Mononuclear cell (primary cell): ENCODE measurements around the gene HSD17B14. TPM values are rescaled to one million over a fixed set of nuclear protein-coding genes. Genes with fewer than 3 reads are reported as not detected.
"Not testable (repeated sequence)": the region's sequence is repeated elsewhere in the genome, so short reads cannot be mapped to it uniquely, and the experiment has no call there.

Experiments used
- H3K27me3 ChIP-seq: 2 replicates; pipeline ENCODE4 v1.6.0; 2011; ENCODE audit warnings: low read length, control low read depth; ENCODE audit not compliant: insufficient read depth
- H3K4me1 ChIP-seq: 2 replicates; pipeline ENCODE4 v1.5.1; 2011; ENCODE audit warnings: mild to moderate bottlenecking, low read length, control low read depth; ENCODE audit not compliant: insufficient read depth
- H3K4me3 ChIP-seq: 2 replicates; pipeline ENCODE4 v1.5.1; 2011; ENCODE audit warnings: mild to moderate bottlenecking, low read length, moderate library complexity
- H3K9me3 ChIP-seq: 2 replicates; pipeline ENCODE4 v1.5.1; 2011; ENCODE audit warnings: low read depth, mild to moderate bottlenecking, control low read depth, low read length
- total RNA-seq: library from RNA; depleted of rRNA; stranded (reverse); fragments of >200 nt; gene quantifications from one replicate; pipeline ENCODE4 v1.2.3, GENCODE V29; 2012

Gene HSD17B14
- total RNA-seq, 1 donor, result 0.42 TPM

DNA sequence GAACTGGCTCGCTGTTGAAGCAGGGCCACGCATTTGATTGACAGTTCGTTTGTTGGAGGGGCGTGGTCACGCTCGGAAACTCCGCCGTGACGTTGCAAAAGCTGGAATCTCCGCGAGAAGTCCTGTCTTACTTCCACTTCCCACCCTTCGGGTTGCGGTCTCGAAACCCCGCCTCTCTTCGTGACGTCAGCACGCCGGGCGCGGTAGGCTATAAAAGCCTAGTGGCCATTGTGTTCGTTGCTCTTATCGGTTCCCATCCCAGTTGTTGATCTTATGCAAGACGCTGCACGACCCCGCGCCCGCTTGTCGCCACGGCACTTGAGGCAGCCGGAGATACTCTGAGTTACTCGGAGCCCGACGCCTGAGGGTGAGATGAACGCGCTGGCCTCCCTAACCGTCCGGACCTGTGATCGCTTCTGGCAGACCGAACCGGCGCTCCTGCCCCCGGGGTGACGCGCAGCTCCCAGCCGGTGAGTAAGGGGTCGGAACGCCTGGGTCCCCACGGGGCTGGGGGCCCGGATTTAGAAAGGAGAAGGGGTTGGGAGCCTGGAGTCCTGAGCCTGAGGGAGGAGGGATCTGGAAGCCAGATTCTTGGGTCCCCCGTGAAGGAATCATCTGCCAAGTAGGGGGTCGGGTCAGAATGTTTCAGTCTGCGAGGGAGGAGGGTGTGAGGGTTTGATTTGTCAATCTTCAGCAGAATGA is 36.0 kb upstream of the HSD17B14 start, which contains the start of gene PPP1R15A:
Gene PPP1R15A, plus strand, starts transcription at position 240 of the 702 bp plus-strand sequence. CDS start 813 bp downstream, outside the sequence.
- Histone ChIP-seq H3K27me3 (no peaks in the 10 kb centered on the region), H3K4me3 (peak within 1 kb of the TSS; percentile 84), H3K9me3 (no peaks in the 10 kb centered on the region), H3K4me1 (peaks cover 40% of the 10 kb centered on the region)

GRCh38 chr19:48871471-48872181 is 35.3 kb upstream of the HSD17B14 start:
- H3K4me3 ChIP-seq, H3K9me3 ChIP-seq, H3K27me3 ChIP-seq: not testable (repeated sequence)
- H3K4me1 ChIP-seq, result peaks cover 40% of the 10 kb centered on the region

GRCh38 chr19:48870048-48870447 is 33.8 kb upstream of the HSD17B14 start:
- Histone ChIP-seq H3K9me3 (no peaks in the 10 kb centered on the region), H3K4me3 (no peak overlapping the region), H3K27me3 (no peaks in the 10 kb centered on the region), H3K4me1 (peaks cover 24% of the 10 kb centered on the region)

DNA sequence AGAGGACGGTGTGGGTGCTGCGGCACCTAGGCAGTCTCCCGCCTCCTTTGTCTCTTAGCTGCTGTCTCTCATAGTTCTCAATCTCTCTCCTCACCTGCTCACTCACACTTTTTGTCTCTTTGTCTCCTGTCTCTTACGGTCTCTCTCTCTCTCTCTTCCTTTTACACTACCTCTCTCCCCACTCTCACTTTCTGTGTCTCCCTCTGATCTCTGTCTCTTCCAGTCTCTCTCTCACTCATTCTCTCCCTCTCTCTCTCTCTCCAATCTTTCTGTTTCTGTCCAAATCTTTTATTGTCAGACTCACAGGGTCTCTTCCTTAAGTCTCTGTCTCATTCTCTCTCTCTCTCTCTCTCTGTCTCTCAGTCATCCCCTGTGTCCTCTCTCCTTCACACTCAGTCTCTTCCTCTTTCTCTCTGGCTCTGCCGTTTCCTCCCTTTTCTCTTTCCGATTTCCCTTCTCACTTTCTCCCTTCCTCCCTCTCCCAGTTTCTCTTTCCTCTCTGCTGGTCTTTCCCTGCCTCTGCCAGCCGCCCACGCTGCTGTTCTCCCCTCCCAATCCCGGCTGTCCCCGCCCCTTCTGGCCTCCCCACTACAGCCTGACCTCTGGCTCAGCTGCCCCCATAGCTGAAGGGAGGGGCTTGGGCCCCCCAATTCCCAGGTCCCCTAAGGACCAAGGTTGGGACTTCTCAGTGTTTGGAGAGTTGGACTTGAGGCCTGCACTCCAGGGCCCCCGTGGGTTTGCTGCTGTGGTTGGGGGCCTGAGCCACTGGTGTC is 32.0 kb upstream of the HSD17B14 start, which contains the start of gene PLEKHA4:
Gene PLEKHA4, minus strand, starts transcription at position 504 of the 773 bp plus-strand sequence. CDS start 997 bp downstream, outside the sequence.
- no peaks in the 10 kb centered on the region for H3K9me3 ChIP-seq
- no peak within 1 kb of the TSS for H3K4me3 ChIP-seq
- no peaks in the 10 kb centered on the region for H3K27me3 ChIP-seq
- peaks cover 7% of the 10 kb centered on the region for H3K4me1 ChIP-seq

GRCh38 chr19:48867746-48868113 is 31.4 kb upstream of the HSD17B14 start:
- Histone ChIP-seq H3K27me3 (no peaks in the 10 kb centered on the region), H3K9me3 (no peaks in the 10 kb centered on the region), H3K4me1 (peaks cover 3% of the 10 kb centered on the region), H3K4me3 (no peak overlapping the region)

GRCh38 chr19:48867123-48867745 is 30.9 kb upstream of the HSD17B14 start:
- no peak overlapping the region for H3K4me3 ChIP-seq

DNA sequence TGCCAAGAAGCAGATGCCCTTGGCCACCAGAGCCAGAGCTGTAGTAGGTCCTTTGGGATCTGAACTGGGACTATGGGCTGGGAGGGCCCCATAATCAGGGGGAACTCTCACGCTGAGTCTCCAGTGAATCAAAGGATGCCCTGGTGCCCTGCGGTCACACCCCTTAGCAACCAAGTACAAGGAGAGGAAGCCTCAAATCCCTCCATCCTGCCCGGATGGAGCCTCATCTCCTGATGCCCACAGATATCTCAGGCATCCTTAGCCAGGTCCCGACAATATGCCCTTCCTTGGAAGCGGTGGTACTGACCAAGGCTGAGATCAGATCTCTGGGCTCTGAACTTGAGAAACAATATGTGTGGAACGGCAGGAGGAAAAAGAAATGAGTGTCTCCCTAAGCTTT is 30.4 kb upstream of the HSD17B14 start:
- no peaks in the 10 kb centered on the region for H3K27me3 ChIP-seq
- no peaks in the 10 kb centered on the region for H3K9me3 ChIP-seq
- no peak overlapping the region for H3K4me3 ChIP-seq
- peaks cover under 1% of the 10 kb centered on the region for H3K4me1 ChIP-seq

More at GRCh38 chr19:48867123-48867745, 30.9 kb upstream of the HSD17B14 start:
- no peaks in the 10 kb centered on the region for H3K9me3 ChIP-seq
- H3K4me1 ChIP-seq, result peaks cover 3% of the 10 kb centered on the region
- H3K27me3 ChIP-seq, result no peaks in the 10 kb centered on the region

- no peaks in the 10 kb centered on the region for H3K9me3 ChIP-seq
- no peaks in the 10 kb centered on the region for H3K27me3 ChIP-seq
- H3K4me1 ChIP-seq, result peaks cover 9% of the 10 kb centered on the region
- no peak overlapping the region for H3K4me3 ChIP-seq
Measured at GRCh38 chr19:48862827-48863226, 26.5 kb upstream of the HSD17B14 start.

DNA sequence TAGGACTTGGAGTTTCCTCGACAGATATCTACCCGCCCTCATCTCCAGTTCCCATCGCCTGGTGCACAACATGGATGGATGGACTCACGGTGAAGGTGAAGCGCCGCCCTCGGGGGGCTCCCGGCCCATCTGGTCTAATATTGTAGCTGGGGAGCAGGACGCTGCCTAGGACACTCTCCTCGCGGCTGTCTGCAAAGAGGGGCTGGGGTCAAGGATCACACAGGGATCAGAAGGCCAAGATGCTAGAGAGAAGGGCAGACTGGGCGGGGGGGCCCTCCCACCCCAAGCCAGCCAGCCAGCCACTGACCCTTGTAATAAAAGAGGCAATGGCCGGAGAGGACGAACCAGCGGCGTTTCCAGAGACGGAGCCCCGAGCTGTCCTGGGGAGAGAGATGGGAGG is 25.0 kb upstream of the HSD17B14 start:
- Histone ChIP-seq H3K4me1 (peaks cover 9% of the 10 kb centered on the region), H3K4me3 (no peak overlapping the region), H3K27me3 (no peaks in the 10 kb centered on the region), H3K9me3 (no peaks in the 10 kb centered on the region)

DNA sequence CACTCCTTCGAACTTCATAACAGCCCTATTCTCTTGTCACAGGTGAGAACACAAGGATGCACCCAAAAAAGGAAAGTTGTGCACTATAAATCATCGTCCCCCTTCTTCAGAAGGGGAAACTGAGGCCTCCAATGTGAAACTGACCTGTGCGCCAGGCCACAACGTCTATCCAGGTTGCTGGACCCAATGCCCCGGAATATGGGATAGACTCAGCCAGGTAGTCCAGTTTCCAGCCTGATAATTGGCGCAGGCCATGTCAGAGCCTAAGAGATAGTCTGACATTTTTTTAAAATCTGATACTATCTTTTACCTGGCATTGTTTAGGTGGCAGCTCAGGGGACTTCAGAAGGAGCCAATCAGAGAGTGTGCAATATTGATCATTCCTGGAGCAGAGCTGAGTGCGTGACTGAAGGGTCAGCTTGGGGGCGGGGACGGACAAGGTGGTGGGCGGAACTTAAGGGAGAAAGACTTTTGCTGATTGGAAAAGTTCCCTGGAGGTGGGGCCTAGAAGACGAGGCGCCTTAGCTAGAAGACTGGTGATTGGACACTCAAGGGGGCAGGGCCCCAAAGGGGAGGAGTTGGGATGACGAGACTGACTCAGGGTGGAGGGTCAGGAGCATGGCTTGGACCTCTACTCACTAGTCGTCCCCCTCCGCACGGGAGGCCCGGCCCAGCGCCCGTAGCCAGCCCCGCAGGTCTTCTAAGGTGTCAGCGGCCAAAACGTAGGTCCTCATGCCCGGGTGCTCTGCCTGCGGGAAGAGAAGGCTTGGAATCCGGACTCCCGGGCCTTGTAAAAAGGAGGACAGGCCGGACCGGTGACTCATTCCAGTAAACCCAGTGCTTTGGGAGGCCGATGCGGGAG is 23.7 kb upstream of the HSD17B14 start:
- Histone ChIP-seq H3K9me3 (no peaks in the 10 kb centered on the region), H3K4me3 (peak overlapping the region; percentile 31), H3K27me3 (no peaks in the 10 kb centered on the region), H3K4me1 (peaks cover 9% of the 10 kb centered on the region)

DNA sequence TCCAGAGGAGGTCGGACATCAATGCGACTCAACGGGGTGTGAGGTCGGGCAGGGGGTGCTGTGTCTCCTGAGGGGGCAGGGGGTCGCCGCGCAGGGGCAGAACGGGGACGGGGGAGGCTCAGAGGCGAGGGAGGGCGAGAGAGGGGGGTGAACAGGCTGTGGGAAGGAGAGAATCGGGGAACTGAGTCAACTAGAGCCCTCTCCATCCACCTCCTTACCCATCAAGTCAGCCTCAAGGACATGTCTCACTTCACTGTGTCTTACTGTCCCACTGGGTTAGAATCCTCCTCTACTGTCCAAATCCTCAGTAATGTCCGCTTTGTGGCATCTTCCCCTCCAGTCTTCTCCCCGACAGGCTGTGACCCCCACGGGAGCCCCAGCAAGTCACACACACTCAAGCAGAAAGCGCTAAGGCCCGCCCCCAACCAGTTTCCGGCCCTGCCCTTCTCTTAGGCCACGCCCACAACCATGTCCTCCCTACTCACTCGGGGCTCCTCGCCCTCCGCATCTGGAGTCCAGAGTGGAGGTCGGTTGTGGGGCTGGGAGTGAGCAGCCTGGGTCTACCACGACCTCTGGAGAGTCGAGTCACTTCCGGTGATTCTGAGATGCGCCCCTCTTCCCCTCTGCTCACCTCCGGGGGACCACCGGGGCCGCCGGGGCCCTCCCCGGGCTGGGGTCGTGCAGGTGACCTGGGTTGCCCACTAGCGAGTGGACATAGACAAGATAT is 22.9 kb upstream of the HSD17B14 start:
- Histone ChIP-seq H3K4me3 (peak overlapping the region; percentile 31), H3K4me1 (peaks cover 9% of the 10 kb centered on the region), H3K9me3 (no peaks in the 10 kb centered on the region), H3K27me3 (no peaks in the 10 kb centered on the region)

DNA sequence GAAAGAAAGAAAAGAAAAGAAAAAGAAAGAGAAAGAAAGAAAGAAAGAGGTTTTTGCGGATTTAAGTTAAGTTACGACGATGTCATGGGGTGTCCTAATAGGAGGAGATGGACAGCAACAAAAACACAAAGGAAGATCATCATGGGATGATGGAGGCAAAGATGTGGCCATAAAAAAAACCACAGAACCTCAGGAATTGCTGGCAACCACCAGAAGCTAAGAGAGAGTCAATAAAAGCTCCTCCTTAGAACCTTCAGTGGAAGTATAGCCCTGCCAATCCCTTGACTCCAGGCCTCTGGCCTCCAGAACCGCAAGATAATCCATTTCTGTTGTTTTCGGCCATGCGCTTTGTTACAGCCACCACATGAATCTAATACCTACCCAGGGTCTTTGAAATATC is 20.6 kb upstream of the HSD17B14 start:
- peaks cover 9% of the 10 kb centered on the region for H3K4me1 ChIP-seq
- H3K27me3 ChIP-seq, result no peaks in the 10 kb centered on the region
- no peak overlapping the region for H3K4me3 ChIP-seq
- H3K9me3 ChIP-seq, result no peaks in the 10 kb centered on the region

DNA sequence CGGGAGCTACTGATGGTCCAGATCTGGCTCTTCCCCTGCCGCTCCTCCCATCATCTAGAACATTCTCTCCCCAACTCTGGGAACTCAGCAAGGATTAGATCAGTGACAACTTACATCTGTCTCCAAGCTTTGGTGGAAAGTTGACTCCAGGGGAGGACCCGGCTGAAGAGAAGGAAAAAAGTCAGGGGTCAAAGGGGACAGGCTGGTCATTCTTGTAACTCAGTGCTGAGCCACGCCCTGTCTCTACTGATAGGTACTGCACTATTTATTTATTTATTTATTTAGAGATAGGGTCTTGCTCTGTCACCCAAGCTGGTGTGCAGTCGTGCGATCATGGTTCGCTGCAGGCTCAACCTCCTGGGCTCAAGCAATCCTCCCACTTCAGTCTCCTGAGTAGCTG is 17.8 kb upstream of the HSD17B14 start:
- H3K9me3 ChIP-seq, result no peaks in the 10 kb centered on the region
- peaks cover 2% of the 10 kb centered on the region for H3K4me1 ChIP-seq
- H3K4me3 ChIP-seq, result no peak overlapping the region
- no peaks in the 10 kb centered on the region for H3K27me3 ChIP-seq
